Measurements from ENCODE around the gene MINDY3.

- TF ChIP-seq, protein P1, sequence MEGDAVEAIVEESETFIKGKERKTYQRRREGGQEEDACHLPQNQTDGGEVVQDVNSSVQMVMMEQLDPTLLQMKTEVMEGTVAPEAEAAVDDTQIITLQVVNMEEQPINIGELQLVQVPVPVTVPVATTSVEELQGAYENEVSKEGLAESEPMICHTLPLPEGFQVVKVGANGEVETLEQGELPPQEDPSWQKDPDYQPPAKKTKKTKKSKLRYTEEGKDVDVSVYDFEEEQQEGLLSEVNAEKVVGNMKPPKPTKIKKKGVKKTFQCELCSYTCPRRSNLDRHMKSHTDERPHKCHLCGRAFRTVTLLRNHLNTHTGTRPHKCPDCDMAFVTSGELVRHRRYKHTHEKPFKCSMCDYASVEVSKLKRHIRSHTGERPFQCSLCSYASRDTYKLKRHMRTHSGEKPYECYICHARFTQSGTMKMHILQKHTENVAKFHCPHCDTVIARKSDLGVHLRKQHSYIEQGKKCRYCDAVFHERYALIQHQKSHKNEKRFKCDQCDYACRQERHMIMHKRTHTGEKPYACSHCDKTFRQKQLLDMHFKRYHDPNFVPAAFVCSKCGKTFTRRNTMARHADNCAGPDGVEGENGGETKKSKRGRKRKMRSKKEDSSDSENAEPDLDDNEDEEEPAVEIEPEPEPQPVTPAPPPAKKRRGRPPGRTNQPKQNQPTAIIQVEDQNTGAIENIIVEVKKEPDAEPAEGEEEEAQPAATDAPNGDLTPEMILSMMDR (IDR thresholded peaks at IDR 0.05; ENCODE audit: low read depth, low read length, poor library complexity, severe bottlenecking), result no peak
- TF ChIP-seq EZH2phosphoT487 (IDR thresholded peaks at IDR 0.05; ENCODE audit: borderline replicate concordance, low read length), result no peak
Observed at GRCh38 chr10:15748126-15748525, 112.2 kb downstream of the MINDY3 start.

Measured in DOHH2 (cell line).